HG03025 (cell line): Measurements from ENCODE around the gene CDH11.

Experiments
- ATAC-seq: cut with Tn5 transposase; IDR thresholded peaks from one replicate; pipeline ENCODE4 v1.9.1; 2021; ENCODE audit warnings: mild to moderate bottlenecking, moderate library complexity; ENCODE audit not compliant: unreplicated experiment, low FRiP score

Gene CDH11

DNA sequence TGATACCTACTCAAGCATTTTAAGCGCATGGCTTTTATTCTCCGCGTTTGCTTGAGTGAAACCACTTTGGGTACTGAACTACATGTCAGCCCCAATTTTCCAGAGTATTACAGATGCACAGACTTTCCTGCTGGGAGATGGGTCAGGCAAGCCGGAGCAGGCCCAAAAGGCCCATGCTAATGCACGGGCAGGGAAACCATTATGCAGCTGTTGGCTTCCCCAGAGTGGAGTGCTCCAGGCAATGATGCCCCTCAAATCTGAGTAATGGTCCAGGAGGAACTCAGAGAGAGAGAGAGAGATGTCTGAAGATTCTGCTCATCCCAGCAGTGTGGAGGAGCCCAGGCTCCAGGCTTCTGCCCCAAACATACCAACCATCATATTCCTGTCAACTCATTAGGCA is 80.2 kb downstream of the CDH11 start:
- no peak for ATAC-seq

DNA sequence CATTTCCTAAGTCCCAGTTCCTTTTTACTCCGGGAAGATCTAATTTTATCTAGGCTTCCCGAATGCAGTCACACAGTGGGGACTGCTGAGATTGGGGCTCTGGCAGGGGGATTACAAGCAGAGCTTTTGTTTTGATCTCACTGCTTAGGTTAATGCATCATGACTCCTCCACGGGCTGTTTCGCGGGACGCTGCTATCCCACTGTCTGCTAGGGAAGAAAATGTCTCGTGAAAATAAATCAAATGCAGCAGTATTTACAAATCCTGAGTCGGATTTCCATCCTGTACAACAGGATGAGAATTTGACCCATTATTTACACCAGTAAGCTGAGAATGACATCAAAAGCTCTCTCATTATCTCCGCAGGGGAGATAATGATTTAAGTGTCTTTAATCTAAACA is 83.8 kb downstream of the CDH11 start:
- ATAC-seq, result no peak

DNA sequence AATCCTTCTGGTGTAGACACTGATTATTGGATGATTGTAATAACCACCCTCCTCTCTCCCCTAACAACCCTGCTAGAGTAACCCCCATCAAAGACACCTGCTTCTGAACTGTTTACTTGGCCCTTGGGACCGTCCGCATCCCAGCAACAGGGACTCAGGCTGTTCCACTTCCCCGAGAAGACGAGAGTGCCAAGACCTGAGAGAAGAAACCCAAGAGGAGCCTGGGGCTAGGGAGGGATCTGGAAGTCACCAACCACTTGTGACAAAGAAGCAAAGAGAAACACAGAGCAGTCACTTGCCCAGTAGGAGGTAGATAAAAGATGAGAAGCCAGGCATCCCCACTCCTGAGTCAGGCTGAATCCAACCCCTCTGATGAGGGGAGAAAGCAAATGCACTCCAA is 84.3 kb downstream of the CDH11 start:
- no peak for ATAC-seq

DNA sequence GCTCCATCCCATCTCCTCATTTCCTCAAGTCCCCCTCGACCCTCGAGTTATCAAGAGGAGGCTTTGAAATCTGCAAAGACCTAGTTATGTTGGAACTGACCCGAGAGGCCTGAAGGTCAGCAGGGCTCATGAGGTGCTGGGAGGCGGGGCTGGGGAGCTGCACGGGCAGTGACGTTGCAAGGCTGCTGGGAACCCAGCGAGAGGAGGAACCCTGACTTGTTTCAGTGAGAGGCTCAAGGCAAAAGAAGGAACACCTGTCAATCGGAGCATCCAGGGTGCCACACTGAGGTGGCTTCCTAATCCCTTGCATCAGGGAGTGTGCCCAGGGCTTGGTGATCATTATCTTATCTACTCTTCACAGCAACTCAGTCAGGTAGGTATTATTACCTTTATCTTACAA is 86.9 kb downstream of the CDH11 start:
- ATAC-seq, result no peak

DNA sequence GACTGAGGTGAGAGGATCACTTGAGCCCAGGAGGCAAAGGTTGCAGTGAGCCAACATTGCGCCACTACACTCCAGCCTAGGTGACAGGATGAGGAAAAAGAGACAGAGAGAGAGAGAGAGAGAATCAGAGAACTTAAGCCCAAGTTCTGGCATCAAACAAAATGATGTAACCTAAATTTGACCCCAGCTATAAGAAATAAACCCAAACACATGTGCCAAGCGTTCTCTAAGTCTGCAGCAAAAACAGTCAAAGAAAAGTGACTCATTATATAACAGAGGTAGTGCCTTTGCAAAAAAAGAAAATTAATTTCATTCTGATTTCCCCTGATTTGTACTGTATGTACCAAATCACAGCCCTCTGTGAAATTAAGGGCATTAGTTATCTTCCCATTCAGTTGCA is 89.5 kb downstream of the CDH11 start:
- ATAC-seq, result no peak

DNA sequence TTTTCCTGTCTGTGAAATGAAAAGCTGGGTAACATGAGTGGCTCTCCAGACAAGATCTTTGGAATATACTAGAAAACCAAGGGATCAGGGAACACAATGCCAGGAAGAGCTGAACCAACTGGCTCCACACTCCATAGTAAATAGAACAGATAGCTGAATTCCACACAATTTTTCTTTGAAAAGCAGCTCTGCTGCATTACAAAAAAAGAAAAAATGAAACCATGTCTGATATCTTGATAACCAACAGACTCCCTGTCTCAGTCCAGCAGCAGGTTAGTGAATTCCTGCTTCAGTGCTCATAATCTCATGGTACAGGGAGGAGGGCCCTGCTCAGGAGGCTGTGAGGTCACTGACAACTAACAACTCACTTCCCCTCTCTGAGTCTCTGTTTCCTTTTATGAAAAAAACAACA is 97.1 kb downstream of the CDH11 start:
- ATAC-seq, result no peak

DNA sequence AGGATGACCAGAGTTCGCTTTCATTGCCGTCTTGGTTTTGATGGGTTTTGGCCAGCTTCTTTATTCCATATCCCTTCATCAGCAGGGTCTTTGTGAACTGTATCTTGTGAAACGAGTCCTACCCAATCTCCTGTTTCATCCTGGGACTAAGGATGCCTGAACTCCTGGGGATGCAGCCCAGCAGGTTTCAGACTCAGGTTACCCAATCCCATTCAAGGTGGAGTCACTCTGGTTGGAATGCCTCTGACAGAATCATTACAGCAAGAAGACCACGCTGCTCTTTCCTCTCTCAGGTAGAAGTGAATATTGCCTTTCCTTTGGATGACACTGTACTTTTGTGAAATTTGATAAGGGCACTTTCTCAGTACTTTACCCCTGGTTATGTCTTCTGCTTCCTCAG is 98.1 kb downstream of the CDH11 start:
- no peak for ATAC-seq

DNA sequence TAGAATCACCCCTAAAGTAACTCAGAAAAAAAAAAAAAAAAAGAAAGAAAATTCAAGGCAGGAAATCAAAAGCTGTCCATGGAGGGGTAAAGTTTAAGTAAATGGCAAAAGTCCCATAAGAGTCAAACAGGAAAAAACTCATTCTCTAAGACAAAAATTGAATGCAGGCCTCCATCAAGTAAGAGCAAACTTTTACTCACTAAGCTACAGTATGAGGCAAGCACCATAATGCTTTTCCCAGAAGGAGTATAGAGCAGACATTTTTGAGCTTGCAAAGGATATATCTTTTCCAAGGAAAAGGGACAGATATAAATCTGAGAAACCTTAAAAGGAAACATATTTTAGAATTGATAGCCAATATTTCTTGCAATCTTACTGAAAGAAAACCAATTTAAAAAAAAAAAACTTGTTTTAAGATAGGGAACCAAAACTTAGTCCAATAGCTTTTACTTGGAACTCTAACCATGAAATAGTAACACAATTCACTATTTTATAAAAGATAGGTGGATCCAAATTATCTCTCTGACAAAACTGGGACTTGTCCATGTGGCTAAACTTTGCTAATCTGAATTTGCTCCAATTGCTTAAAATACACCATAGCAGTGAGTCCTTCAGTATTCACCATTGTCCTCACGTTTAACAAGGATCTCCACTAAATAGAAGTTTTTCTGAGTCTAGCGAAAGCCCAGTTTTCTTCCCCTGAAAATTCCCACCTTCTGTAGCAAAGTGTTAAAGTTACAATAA is 99.8 kb downstream of the CDH11 start:
- ATAC-seq, result no peak

DNA sequence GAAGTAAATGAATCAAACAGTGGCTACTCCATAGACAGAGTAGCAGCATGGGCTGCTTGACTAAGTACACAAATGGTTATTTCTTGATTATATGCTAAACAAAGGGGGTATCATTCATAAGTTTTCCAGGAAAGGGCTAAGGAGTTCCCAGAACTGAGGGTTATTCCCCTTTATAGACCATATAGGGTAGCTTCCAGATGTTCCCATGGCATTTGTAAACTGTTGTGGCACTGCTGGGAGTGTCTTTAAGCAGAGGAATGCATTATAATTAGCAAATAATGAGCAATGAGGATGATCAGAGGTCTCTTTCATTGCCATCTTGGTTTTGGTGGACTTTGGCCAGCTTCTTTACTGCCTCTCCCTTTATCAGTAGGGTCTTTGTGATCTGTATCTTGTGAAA is 105.1 kb downstream of the CDH11 start:
- no peak for ATAC-seq

DNA sequence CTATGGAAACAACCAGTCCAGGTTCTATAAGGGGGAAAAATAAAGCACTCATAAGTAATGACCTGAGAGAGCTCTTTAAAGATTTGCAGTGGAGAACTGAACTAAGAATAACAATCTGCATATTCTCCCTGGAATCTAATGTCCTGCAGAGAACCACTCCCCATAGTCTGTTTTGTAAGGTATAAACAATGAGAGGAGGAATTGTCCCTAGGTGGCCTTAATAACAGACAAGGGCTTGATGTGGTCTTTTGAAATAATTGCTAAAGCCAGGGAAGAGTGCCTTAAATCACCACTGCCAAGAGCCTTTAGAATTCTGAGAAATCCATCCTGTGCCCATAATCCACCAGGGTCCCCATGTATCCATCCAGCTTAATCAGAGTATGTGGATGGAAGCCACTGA is 106.3 kb downstream of the CDH11 start:
- no peak for ATAC-seq

DNA sequence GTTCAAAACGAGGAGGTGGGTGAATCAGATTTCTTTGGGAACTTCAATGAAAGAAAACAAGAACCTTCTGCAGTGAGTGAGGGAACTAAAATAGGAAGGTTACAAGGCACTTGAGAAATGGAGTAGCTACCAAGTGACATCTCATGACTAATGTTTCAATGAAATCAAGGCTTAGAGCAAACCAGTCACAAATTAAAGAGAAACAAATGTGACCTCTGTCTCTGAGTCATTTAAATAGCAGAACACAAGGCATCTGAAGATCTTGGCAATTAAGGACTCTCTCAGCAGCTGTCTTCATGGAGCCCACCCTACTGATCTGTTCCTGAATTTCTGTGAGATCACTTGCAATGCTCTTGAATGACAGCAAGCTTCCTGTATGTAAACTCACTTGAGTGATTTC is 109.5 kb downstream of the CDH11 start:
- no peak for ATAC-seq

DNA sequence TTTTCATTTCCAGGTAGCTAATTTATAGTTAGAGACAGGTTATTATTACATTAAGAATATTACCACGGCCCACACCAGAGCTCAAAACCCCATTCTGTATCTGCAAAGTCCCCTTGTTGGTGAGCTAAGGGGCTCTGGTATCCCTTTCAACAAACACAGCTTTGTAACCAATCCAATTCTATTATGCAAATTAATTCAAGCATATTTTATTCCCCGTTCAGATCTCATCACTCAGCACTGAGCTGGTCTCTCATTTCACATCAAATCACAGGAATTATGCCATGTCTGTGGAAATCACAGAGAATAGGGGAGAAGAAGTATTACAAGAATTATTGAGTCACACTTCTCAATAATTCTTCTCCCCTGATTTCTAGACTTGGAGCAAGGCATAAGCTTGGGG is 111.7 kb downstream of the CDH11 start:
- ATAC-seq, result no peak

DNA sequence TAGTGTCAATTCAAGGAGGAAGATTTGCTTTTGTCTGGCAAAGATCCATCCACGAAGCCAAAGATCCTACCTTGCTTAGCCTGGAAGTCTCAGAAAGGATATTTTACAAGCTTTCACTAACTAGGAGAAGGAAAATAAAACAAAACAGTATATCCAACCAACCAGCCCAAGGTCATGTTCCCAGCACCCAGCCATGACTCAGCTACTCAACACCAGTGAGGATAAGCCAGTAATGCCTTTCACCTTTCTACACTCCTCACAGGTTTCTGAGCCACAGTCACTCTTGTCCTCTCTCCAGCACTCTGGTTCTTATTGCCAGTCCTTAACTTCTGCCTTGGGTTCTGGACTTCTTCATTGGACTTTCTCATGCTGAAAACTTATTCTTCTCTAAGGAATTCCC is 116.2 kb downstream of the CDH11 start:
- ATAC-seq, result no peak

DNA sequence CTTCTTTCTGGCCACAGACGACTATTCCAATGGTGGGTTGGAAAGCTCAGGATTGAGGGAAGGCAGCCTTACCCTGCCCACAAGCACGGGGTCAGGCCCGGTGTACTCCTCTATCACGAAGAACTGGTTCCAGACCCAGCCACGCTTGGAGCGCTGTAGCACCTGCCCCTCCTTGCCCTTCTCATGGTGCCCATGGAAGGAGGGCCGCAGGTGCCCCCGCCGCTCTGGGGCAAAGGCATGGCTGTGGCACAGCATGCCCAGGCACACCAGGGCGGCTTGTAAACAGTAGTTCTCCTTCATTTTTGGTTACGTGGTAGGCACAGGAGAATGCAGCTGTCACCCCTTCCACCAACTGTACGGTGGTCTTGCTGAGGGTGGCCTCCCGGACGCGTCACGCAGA is 117.3 kb downstream of the CDH11 start:
- no peak for ATAC-seq

DNA sequence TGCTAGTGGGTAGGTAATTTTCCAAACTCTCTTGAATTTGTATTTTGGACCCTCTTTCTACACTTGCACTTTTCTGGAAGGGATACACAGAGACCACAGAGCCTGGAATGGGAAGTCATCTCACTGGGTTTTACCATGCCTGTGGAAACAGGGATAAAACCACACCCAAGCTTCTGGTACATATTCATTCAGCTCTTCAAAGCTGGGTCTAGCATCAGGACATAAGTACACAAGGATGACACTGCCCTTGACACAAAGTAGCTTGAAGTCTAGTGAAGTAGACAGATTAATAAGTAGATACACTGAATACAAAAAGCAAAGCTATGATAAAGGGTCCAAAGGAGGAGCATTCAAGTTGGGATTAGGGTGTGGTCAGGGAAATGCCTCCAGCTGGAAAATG is 118.2 kb downstream of the CDH11 start:
- no peak for ATAC-seq

DNA sequence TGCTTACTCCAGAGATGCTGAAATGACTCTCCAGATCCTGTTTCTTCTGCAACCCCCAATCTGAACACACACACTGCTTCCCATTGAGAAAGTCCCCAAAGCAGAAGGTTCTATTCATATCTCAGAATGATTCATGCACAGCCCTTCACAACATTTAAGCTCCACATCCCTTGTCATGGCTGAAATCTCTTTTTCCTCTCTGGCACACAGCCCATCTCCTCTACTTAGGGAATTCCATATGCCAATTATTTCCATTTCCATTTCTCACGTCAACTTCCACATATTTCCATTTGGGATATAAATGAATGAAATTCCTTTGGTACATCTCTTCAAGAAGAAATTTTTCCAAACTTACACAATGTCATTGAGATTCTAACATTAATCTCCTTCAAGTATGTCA is 119.6 kb downstream of the CDH11 start:
- no peak for ATAC-seq

DNA sequence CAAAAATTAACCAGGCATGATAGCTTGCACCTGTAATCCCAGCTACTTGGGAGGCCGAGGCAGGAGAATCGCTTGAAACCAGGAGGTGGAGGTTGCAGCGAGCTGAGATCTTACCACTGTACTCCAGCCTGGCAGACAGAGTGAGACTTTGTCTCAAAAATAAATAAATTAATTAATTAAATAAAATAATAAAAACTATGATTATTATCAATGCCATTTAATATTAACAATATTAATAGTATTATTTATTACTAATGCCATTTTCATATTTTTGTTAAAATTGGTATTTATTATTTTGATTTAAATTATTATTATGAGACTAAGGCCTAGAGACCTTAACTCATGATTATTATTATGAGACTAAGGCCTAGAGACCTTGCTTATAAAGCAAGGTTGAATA is 121.2 kb downstream of the CDH11 start:
- ATAC-seq, result no peak

DNA sequence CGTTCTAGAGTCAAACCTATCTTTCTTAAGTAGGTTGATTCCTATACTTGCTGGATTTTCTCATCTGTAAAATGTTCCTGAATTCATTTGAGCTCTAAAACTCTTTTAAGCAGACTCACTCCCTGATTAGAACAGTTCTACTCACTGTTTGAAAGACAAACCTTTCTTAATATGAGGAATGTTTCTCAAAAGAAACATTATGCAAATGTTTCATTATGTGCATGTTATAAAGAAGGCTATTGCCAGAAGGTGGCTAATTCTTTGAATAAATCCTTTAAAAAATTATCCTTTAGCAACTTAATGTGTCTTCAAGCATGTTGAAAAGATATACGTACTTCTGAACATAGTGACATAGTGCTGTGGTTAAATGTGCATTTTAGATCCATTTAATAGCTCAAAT is 124.1 kb downstream of the CDH11 start:
- no peak for ATAC-seq

DNA sequence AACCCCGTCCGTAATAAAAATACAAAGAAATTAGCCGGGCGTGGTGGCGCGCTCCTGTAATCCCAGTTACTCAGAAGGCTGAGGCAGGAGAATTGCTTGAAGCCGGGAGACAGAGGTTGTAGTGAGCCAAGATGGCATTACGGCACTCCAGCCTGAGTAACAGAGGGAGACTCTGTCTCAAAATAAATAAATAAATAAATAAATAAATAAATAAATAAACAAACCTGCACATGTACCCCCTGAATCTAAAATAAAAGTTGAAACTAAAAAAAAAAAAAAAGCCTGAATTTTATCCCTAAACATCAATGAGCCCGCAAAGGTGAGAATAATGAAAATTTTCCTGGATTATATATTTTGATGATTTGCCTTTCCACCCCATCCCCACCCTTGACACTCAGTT is 124.7 kb downstream of the CDH11 start:
- no peak for ATAC-seq

DNA sequence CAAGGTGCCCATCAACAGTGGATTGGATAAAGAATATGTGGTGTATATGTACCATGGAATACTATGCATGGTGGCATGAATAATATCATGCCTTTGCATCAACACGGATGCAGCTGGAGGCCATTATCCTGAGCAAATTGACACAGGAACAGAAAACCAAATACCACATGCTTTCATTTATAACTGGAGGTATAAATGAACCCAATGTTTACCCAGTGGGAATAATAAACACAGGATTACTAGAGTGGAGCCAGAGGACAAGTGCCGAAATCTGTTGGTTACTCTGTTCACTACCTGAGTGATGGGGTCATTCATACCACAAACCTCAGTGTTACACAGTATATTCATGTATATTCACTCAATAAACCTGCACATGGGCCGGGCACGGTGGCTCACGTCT is 125.2 kb downstream of the CDH11 start:
- ATAC-seq, result no peak

DNA sequence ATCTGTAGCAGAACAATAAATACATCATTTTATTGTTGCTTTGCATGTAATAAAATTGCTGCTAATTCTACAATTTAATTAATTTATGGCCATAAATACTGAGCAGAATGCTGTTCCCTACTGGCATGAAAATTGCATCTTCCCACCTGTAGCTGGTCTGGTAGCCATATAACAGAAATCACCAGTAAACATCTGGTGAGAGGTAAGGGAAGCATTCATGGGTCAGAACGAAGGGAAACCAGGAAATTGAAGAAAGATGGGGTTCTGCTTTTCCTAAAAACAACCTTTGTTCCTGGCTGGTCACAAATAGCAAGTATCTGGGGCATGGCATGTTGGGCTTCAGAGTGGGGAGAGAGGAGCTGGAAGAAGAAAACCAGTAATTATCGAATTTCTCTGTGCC is 128.4 kb downstream of the CDH11 start:
- no peak for ATAC-seq

DNA sequence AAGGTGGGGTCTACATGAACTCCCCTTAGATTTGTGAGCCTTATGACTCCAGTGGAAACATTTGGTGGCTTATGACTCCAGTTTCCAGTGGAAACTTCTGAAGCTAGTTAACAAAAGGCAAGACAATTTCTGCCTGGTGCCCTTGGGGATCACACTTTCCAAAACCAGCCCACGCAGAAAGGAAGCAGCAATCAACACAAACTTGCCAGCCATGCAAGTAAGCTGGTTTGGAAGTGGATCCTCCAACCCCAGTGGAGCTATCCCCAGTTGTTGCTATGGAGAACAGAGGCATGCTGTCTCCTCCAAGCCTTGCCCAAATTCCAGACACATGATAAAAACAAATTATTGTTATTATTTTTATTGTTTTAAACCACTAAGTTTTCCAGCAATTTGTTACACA is 130.9 kb downstream of the CDH11 start:
- no peak for ATAC-seq

DNA sequence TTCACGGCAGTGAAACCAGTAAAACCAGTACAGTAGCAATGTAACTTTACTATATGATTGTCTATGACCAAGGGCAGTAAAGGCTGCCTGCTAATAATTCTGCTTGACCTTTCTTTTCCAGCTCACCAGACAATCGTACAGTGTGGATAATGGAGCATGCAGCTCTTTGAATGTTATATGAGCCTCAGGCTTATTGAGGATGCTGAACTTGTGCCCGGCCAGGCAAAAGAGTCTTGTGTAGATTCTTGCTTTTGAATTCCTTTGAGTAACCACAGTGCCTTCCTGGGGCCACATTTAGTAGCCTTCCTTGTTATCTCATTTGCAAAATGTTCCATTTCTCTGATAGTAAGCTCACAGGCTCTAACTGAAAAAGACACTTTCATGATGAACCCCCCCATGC is 131.8 kb downstream of the CDH11 start:
- ATAC-seq, result no peak
